BJ (cell line): Measurements from ENCODE around the gene PRKCE. TPM values are rescaled to one million over a fixed set of nuclear protein-coding genes. Genes with fewer than 3 reads are reported as not detected.

ENCODE experiments used
- CTCF ChIA-PET: fragments of 350-600 bp; formaldehyde crosslinking; extraction: SDS; loops from one replicate; lab custom pipeline; 2021; ENCODE audit warnings: antibody characterized with exemption, inconsistent platforms; lab: Yijun Ruan, JAX
- POLR2A ChIA-PET: fragments of 300-600 bp; sonication (Branson Sonifier 250); formaldehyde crosslinking; extraction: SDS; loops from one replicate; lab custom pipeline; 2021; ENCODE audit warnings: antibody characterized with exemption; lab: Charles Lee
- DNase-seq: peaks from one replicate; pipeline ENCODE4 v3.0.0-alpha.2; 2011; ENCODE audit warnings: low read depth
- H3K27me3 ChIP-seq: 2 replicates; pipeline ENCODE4 v1.6.0; 2011; ENCODE audit warnings: low read length; ENCODE audit not compliant: control insufficient read depth, insufficient read depth
- H3K36me3 ChIP-seq: 2 replicates; pipeline ENCODE4 v1.5.1; 2011; ENCODE audit warnings: low read length; ENCODE audit not compliant: control insufficient read depth, insufficient read depth
- H3K4me3 ChIP-seq: 2 replicates; pipeline ENCODE4 v1.5.1; 2011; ENCODE audit warnings: low read depth, mild to moderate bottlenecking, control low read depth, low read length
- polyA plus RNA-seq: library from polyadenylated mRNA; depleted of rRNA; stranded (reverse); fragments of >200 nt; gene quantifications from 2 replicates; pipeline ENCODE4 v1.2.3, GENCODE V29; 2011
- TF ChIP-seq, protein P1 (sequence below): IDR thresholded peaks from 2 replicates; pipeline ENCODE4 v1.5.1; 2011; ENCODE audit warnings: low read depth, mild to moderate bottlenecking, control low read depth, inconsistent platforms, low read length, moderate library complexity; ENCODE audit not compliant: insufficient read depth

PRKCE gene
- polyA plus RNA-seq, 1 experiment, result 19.7 TPM

DNA sequence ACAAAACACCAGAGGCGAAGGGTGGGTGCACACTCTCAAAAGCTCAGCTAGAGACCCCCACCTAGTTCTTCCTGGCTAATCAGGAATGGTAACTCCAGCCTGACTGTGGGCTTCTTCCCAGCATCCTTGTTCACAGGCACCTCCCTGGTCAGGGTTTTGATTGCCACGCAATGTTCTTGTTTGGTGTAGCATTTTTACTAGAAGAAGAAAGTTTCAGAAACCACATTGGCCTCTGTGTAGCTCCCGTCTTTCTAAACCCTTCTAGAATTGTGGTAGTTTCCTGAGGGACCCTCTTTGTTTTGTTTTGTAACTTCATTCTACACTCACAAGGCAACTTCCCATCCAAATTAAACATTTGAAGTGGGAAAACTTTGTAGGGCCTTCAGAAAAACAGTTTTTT, 391.2 kb downstream of the PRKCE start:
- CTCF ChIA-PET, result interaction anchor here (0.9 to 2.7 kb wide), 3 partner anchors 19 to 31 kb away, joined by 3 to 16 read pairs (median 4); no protein-coding TSS in a partner anchor
- DNase-seq, result no peak
- H3K27me3 ChIP-seq, result no peaks in the 10 kb centered on the region
- TF ChIP-seq, protein P1, sequence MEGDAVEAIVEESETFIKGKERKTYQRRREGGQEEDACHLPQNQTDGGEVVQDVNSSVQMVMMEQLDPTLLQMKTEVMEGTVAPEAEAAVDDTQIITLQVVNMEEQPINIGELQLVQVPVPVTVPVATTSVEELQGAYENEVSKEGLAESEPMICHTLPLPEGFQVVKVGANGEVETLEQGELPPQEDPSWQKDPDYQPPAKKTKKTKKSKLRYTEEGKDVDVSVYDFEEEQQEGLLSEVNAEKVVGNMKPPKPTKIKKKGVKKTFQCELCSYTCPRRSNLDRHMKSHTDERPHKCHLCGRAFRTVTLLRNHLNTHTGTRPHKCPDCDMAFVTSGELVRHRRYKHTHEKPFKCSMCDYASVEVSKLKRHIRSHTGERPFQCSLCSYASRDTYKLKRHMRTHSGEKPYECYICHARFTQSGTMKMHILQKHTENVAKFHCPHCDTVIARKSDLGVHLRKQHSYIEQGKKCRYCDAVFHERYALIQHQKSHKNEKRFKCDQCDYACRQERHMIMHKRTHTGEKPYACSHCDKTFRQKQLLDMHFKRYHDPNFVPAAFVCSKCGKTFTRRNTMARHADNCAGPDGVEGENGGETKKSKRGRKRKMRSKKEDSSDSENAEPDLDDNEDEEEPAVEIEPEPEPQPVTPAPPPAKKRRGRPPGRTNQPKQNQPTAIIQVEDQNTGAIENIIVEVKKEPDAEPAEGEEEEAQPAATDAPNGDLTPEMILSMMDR, result no peak
- no peak overlapping the region for H3K4me3 ChIP-seq
- no peaks in the 10 kb centered on the region for H3K36me3 ChIP-seq
- POLR2A ChIA-PET, result no interaction called here

DNA sequence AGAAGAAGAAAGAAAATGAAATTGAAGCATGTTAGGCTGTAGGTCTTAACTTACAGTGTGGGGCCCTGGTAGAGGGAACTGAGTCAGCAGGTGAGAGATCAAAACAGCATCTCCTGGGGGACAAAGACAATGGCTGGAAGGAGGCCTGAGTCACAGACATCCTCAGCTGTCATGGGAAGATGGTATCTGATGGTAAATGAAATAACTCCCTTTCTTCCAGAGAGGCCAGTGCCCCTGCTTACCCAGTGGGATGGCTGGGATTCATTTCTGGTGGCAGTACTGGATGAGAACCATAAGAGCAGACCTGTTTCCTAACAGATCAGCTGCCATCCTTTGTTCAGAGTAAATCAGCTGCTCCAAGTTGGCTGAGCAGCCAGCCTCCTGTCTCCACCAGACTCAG, 394.4 kb downstream of the PRKCE start:
- POLR2A ChIA-PET, result no interaction called here

DNA sequence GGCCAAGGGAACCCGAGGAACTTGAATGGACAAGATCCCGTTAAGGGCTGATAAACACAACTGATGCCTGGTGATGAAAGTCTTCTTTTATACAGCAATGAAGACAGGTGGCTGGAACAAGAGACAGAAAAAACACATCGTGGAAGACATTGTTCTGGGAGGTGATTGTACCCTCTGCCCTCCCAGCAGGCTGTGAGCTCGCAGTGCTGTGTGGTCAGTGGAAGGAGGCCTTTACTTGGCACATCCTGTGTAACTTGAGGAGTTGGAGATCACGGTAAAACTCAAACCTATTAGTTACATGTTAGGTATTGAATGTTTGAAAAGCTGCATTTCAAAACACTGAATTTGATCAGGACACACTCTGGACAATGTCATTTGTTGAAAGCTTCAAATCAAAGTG, 395.8 kb downstream of the PRKCE start:
- H3K4me3 ChIP-seq, result no peak overlapping the region
- CTCF ChIA-PET, result interaction anchor here (1.5 to 2.5 kb wide), 2 partner anchors 9 to 16 kb away, joined by 6 to 9 read pairs; no protein-coding TSS in a partner anchor
- TF ChIP-seq, protein P1, result no peak
- POLR2A ChIA-PET, result no interaction called here
- DNase-seq, result no peak
- H3K27me3 ChIP-seq, result no peaks in the 10 kb centered on the region
- no peaks in the 10 kb centered on the region for H3K36me3 ChIP-seq

More for the DNA sequence above, 394.4 kb downstream of the PRKCE start:
- CTCF ChIA-PET, result interaction anchor here (0.5 to 2.7 kb wide), 3 partner anchors 9 to 49 kb away, joined by 3 to 9 read pairs (median 3); no protein-coding TSS in a partner anchor
- Histone ChIP-seq H3K36me3 (no peaks in the 10 kb centered on the region), H3K4me3 (no peak overlapping the region), H3K27me3 (no peaks in the 10 kb centered on the region)
- TF ChIP-seq, protein P1, result no peak
- DNase-seq, result no peak

DNA sequence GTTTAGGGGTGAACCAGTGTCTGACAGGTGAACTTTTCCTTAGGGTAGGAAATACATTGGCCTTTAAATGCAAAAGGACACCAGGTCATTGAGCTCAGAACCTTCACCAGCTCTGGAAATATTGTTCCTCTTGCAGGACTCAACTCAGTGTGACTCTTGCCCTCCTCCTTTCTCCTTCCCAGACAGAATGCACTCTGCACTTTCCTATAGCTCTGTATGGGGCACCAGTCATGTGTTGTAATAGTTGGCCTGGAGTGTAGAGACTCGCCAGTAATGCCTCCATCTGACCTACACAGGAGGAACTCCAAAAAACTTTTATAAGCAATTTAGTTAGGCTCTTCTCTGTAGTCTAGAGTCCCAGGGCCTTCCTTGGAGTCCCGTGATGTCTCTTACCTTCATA, 397.2 kb downstream of the PRKCE start:
- TF ChIP-seq, protein P1, result no peak
- no peak for DNase-seq
- Histone ChIP-seq H3K4me3 (no peak overlapping the region), H3K27me3 (no peaks in the 10 kb centered on the region), H3K36me3 (no peaks in the 10 kb centered on the region)
- CTCF ChIA-PET, result interaction anchor here (0.7 to 2.5 kb wide), 4 partner anchors 14 to 249 kb away, joined by 4 to 9 read pairs (median 6); partner anchors contain the start of gene EPAS1
- POLR2A ChIA-PET, result no interaction called here

DNA sequence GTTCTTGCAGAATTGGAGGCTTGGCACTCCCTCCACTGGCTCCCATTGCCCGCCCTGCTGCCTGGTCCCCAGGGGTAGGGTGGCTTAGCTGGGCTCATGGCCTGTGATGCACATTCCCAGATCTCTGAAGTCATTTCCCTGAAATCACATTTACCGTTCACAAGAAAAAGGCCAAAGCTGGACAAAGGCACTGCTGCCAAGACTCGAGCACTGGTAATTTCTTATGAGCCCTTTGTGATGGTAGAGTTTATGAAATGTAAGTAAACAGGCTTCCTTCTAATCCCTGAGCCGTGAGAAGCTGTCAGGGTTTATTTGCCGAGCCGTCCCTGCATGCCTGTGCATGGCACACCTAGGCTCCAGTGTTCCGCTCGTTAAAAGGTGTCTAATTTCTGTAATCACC, 398.6 kb downstream of the PRKCE start:
- H3K27me3 ChIP-seq, result no peaks in the 10 kb centered on the region
- ChIA-PET POLR2A (no interaction called here), CTCF (interaction anchor here (1.8 to 2.5 kb wide), 2 partner anchors 13 to 244 kb away, joined by 6 to 9 read pairs; no protein-coding TSS in a partner anchor)
- no peaks in the 10 kb centered on the region for H3K36me3 ChIP-seq
- no peak for DNase-seq
- TF ChIP-seq, protein P1, result no peak
- H3K4me3 ChIP-seq, result no peak overlapping the region
